T-cell (primary cell): ENCODE data around the gene SAPCD2. TPM values are rescaled to one million over a fixed set of nuclear protein-coding genes. Genes with fewer than 3 reads are reported as not detected.

Experiments
- ATAC-seq, 4 experiments: fragments of 200-7000 bp in 3 of 4; fragments of 150-1000 bp in 1 of 4; cut with Tn5 transposase; replicated peaks in 1 of 4; 1 replicate in 3 of 4; 2 replicates in 1 of 4; pipeline ENCODE4 v1.10.0; 2021; ENCODE audit warnings: moderate library complexity in 3 of 4, mild to moderate bottlenecking in 2 of 4, moderate number of reproducible peaks in 1 of 4
- CTCF ChIA-PET, 2 donors: fragments of 300-600 bp; sonication (Branson Sonifier 250); formaldehyde crosslinking; loops; one replicate each; lab custom pipeline; 2022; ENCODE audit warnings: antibody characterized with exemption in 2 of 2; lab: Charles Lee
- POLR2A ChIA-PET, 2 donors: fragments of 300-600 bp; sonication (Branson Sonifier 250); formaldehyde crosslinking; loops; one replicate each; lab custom pipeline; 2022; ENCODE audit warnings: antibody characterized with exemption in 2 of 2; lab: Charles Lee
- DNase-seq, 35 experiments: peaks; one replicate each; pipeline versions ENCODE4 v3.0.0 to v3.0.0-alpha.2; 2013 to 2023
- H3K27ac ChIP-seq: one replicate; pipeline ENCODE4 v1.5.1; 2013; ENCODE audit warnings: low read length
- H3K27me3 ChIP-seq, 2 experiments: replicated peaks in 1 of 2; 1 replicate in 1 of 2; 2 replicates in 1 of 2; pipeline versions ENCODE4 v1.6.1 to v1.7.0; 2013; ENCODE audit warnings: low read length in 1 of 2, mixed read lengths in 1 of 2; ENCODE audit not compliant: control insufficient read depth in 2 of 2, insufficient read depth in 2 of 2; ENCODE audit errors: extremely low read depth in 1 of 2
- H3K36me3 ChIP-seq, 2 donors: 1 replicate in 1 of 2; 2 replicates in 1 of 2; pipeline versions ENCODE4 v1.6.1 to v1.7.0; 2013; ENCODE audit warnings: low read length in 1 of 2; ENCODE audit not compliant: control insufficient read depth in 2 of 2, insufficient read depth in 1 of 2; ENCODE audit errors: extremely low read depth in 1 of 2
- H3K4me1 ChIP-seq, 2 experiments: 1 replicate in 1 of 2; 2 replicates in 1 of 2; pipeline versions ENCODE4 v1.6.1 to v1.7.0; 2013; ENCODE audit warnings: low read length in 2 of 2, mixed read lengths in 1 of 2; ENCODE audit not compliant: insufficient read depth in 2 of 2, control insufficient read depth in 1 of 2; ENCODE audit errors: extremely low read depth in 1 of 2
- H3K4me3 ChIP-seq, 2 donors: 1 replicate in 1 of 2; 2 replicates in 1 of 2; pipeline versions ENCODE4 v1.5.1 to v1.7.0; 2013; ENCODE audit warnings: mild to moderate bottlenecking in 2 of 2, low read length in 1 of 2, moderate library complexity in 1 of 2; ENCODE audit not compliant: control insufficient read depth in 1 of 2; ENCODE audit errors: extremely low read depth in 1 of 2
- H3K9me3 ChIP-seq: 2 replicates; pipeline ENCODE4 v1.7.0; 2013
- H3K27ac Mint-ChIP-seq, 2 donors: one replicate each; pipeline ENCODE4 v1.8.0; 2020 to 2021; ENCODE audit warnings: mild to moderate bottlenecking in 2 of 2, mixed read lengths in 2 of 2
- H3K27me3 Mint-ChIP-seq, 2 donors: one replicate each; pipeline ENCODE4 v1.8.0; 2021 to 2022; ENCODE audit warnings: mixed read lengths in 2 of 2
- H3K36me3 Mint-ChIP-seq: one replicate; pipeline ENCODE4 v1.8.0; 2021; ENCODE audit warnings: mixed read lengths
- H3K4me1 Mint-ChIP-seq, 3 donors: one replicate each; pipeline ENCODE4 v1.8.0; 2020 to 2022; ENCODE audit warnings: mixed read lengths in 3 of 3, mild to moderate bottlenecking in 1 of 3
- H3K4me3 Mint-ChIP-seq, 3 donors: one replicate each; pipeline ENCODE4 v1.8.0; 2020 to 2022; ENCODE audit warnings: mild to moderate bottlenecking in 3 of 3, mixed read lengths in 3 of 3, moderate library complexity in 3 of 3
- H3K9me3 Mint-ChIP-seq, 3 donors: one replicate each; pipeline ENCODE4 v1.8.0; 2020 to 2022; ENCODE audit warnings: mixed read lengths in 3 of 3
- WGBS: methylation state at CpG from one replicate; pipeline ENCODE4 v1.1.5; 2013; ENCODE audit warnings: missing lambda C conversion rate; ENCODE audit not compliant: insufficient coverage; 5-methylcytosine and 5-hydroxymethylcytosine counted together
- total RNA-seq, 35 experiments: library from RNA in 6 of 35; stranded (reverse) in 6 of 35; fragments of 120-200 nt in 1 of 35; gene quantifications; one replicate each; pipeline versions ENCODE4 v1.2.1 to v1.2.4 and lab custom pipeline; 2013 to 2026

The SAPCD2 gene
- total RNA-seq, 5 donors from 2014 or later (not counting 1 experiment from before 2014, with no cell fraction given): 0.33 to 1.0 (median 0.83) TPM

DNA sequence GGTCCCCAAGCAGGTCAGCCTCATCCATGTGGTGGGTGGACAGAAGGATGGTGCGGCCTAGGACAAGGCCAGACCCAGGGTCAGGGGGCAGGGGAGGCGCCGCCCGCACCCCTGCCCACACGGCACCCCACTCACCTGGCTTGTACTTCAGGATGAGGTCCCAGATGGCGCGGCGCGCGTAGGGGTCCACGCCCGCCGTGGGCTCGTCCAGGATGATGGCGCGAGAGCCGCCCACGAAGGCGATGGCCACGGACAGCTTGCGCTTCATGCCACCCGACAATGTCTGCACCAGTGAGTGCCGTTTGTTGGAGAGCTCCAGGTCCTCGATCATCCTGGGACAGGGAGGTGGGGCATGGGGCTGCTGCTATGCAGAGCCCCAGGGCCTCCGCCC is 54.8 kb downstream of the SAPCD2 start:
- no peak for ATAC-seq
- H3K36me3 ChIP-seq: peaks cover 6 to 54% of the 10 kb centered on the region in 2 donors
- ChIA-PET CTCF (no interaction called here), POLR2A (no interaction called here)
- 97% methylated on average over 22 of the region's 25 CpGs for WGBS
- no peaks in the 10 kb centered on the region for H3K9me3 Mint-ChIP-seq
- peaks cover 14% of the 10 kb centered on the region for H3K36me3 Mint-ChIP-seq
- H3K4me3 ChIP-seq: no peak overlapping the region
- no peaks in the 10 kb centered on the region for H3K9me3 ChIP-seq
- no peak overlapping the region for H3K4me3 Mint-ChIP-seq
- no peak overlapping the region for H3K27ac Mint-ChIP-seq
- H3K4me1 Mint-ChIP-seq: no peaks in the 10 kb centered on the region
- no peak for DNase-seq
- H3K4me1 ChIP-seq: no peaks in the 10 kb centered on the region
- no peaks in the 10 kb centered on the region for H3K27me3 ChIP-seq
- H3K27ac ChIP-seq: no peak overlapping the region
- no peaks in the 10 kb centered on the region for H3K27me3 Mint-ChIP-seq

DNA sequence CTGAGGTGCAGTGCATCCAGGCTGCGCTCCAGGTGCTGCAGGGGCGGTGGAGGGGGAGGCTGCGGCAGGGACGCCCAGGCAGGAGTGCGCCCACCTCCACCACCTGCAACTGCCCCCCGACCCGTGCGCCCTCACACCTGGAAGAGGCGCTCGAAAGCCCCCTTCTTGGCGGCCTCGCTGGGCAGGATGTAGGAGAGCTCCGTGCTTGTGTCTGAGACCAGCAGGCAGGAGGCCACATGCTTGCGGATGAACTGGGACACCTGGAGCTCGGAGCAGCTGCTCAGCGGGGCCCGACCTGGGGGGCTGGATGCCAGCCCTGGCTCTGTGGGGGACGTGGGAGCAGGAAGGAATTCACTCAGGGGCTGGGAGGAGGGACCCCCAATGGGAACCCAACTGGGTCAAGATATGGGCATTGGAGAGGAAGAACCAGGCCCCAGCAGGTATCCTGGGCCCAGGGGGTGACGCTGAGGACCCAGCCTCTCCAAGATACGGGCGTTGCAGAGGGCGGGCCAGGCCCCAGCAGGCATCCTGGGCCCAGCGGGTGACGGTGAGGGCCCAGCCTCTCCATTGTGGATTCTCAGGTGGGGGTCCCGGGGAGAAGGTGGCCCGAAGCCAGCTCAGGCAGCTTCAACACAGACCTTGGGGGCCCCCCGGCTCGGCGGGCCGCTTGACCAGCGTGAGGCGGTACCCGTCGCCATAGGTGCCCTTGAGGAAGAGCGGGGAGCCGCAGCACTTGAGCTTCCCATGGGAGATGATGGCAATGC is 55.4 kb downstream of the SAPCD2 start:
- no peak overlapping the region for H3K4me3 ChIP-seq
- no peaks in the 10 kb centered on the region for H3K27me3 ChIP-seq
- H3K27ac Mint-ChIP-seq: no peak overlapping the region
- H3K4me1 ChIP-seq: no peaks in the 10 kb centered on the region
- POLR2A ChIA-PET: no interaction called here
- H3K27me3 Mint-ChIP-seq: no peaks in the 10 kb centered on the region
- H3K9me3 ChIP-seq: no peaks in the 10 kb centered on the region
- H3K27ac ChIP-seq: no peak overlapping the region
- H3K4me3 Mint-ChIP-seq: no peak overlapping the region
- peaks cover 14% of the 10 kb centered on the region for H3K36me3 Mint-ChIP-seq
- CTCF ChIA-PET: no interaction called here
- ATAC-seq: no peak
- peaks cover 6 to 49% of the 10 kb centered on the region in 2 donors for H3K36me3 ChIP-seq
- WGBS: 96% methylated on average over 21 of the region's 36 CpGs
- H3K4me1 Mint-ChIP-seq: no peaks in the 10 kb centered on the region
- H3K9me3 Mint-ChIP-seq: no peaks in the 10 kb centered on the region
- no peak for DNase-seq

DNA sequence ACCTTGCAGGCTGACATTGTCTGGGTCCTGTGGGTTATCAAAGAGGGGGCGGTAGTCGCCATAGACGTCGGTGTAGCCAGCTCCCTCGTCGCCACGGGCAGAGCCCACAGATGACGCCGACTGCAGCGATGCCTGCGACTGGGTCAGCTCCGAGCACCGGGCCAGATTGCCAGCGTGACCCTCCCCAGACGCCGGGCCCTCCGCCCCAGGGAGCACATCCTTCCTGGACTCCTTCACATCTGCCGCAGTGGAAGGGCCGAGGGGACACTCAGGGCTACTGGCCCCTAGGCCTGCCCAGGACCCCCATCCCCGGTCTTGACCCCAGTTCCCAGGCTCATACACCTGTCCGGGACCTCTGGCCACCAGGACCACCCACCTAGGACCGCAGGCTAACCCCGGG is 56.2 kb downstream of the SAPCD2 start:
- H3K27ac Mint-ChIP-seq: no peak overlapping the region
- peaks cover 6 to 50% of the 10 kb centered on the region in 2 donors for H3K36me3 ChIP-seq

DNA sequence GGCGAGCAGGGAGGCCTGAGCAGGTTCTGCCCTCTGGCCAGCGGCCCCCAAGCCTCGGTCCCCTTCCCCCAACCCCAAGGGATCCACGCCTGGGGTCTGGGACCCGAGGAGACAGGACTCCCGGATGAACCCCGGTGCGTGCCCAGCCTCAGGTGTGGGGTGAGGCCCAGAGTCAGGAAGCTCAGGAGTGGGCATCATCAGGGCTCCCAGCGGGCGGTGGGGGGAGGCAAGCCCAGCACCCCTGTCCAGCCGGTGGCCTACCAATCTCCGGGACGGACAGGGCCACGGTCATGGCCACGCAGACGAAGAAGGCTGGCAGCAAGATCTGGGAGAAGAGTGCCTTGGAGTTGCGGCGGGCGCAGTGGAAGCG is 56.8 kb downstream of the SAPCD2 start:
- POLR2A ChIA-PET: no interaction called here

More for the DNA sequence above, 56.2 kb downstream of the SAPCD2 start:
- ATAC-seq: no peak
- ChIA-PET POLR2A (no interaction called here), CTCF (no interaction called here)
- no peaks in the 10 kb centered on the region for H3K9me3 Mint-ChIP-seq
- H3K4me3 ChIP-seq: no peak overlapping the region
- no peaks in the 10 kb centered on the region for H3K27me3 Mint-ChIP-seq
- peaks cover 0 to 4% of the 10 kb centered on the region in 2 experiments for H3K4me1 ChIP-seq
- H3K4me3 Mint-ChIP-seq: no peak overlapping the region
- no peaks in the 10 kb centered on the region for H3K9me3 ChIP-seq
- no peaks in the 10 kb centered on the region for H3K4me1 Mint-ChIP-seq
- 89% methylated on average over 22 of the region's 23 CpGs for WGBS
- H3K27ac ChIP-seq: no peak overlapping the region
- H3K36me3 Mint-ChIP-seq: peaks cover 14% of the 10 kb centered on the region
- H3K27me3 ChIP-seq: no peaks in the 10 kb centered on the region
- no peak for DNase-seq

DNA sequence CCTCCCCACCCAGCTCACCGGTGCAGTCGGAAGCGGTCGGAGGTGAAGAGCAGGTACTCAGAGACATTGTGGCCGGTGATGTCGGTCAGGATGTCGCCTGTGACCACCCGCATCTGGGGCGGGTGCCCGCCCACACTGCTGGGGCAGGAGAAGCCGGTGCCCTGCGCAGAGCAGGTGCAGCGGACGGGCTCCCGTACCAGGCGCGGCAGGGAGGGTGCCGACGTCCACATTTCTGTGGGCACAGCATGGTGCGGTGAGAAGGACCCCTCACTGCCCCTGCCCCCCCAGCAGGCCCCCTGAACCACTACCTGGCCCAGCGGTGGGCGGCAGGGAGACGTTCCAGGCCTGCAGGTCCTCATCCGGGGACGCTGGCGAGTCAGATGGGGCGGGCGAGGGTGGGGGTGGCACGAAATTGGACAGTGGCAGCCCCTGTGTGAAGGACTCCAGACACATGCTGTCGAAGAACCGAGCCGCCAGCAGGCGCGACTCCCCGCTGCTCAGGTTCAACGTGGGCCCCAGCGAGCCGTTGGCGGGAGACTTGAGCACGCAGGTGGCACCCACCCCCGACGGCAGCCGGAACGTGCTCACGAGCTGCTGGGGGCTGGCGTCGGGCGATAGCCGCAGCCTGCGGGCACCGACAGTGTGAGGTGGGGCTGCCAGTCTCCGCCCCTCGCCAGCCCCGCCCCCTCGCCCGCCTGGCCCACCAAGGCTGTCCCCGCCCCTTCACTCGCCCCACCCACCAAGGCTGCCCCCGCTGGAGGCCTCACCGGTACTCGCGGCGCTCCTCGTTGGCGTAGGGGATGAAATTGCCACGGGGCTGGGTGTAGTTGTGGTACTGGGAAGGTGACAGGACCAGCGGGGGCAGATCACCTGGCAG is 57.4 kb downstream of the SAPCD2 start:
- H3K9me3 Mint-ChIP-seq: no peaks in the 10 kb centered on the region
- Histone ChIP-seq H3K4me1 (peaks cover 0 to 4% of the 10 kb centered on the region in 2 experiments), H3K4me3 (no peak overlapping the region), H3K27ac (no peak overlapping the region), H3K9me3 (no peaks in the 10 kb centered on the region), H3K27me3 (no peaks in the 10 kb centered on the region), H3K36me3 (peaks cover 6 to 52% of the 10 kb centered on the region in 2 donors)
- peaks cover 14% of the 10 kb centered on the region for H3K36me3 Mint-ChIP-seq
- H3K4me1 Mint-ChIP-seq: no peaks in the 10 kb centered on the region
- H3K27me3 Mint-ChIP-seq: no peaks in the 10 kb centered on the region
- DNase-seq: no peak
- H3K4me3 Mint-ChIP-seq: no peak overlapping the region
- ATAC-seq: no peak
- CTCF ChIA-PET: no interaction called here
- POLR2A ChIA-PET: no interaction called here
- 96% methylated on average over 44 of the region's 67 CpGs for WGBS
- H3K27ac Mint-ChIP-seq: no peak overlapping the region

More for the DNA sequence above, 56.8 kb downstream of the SAPCD2 start:
- Histone ChIP-seq H3K27me3 (no peaks in the 10 kb centered on the region), H3K4me1 (peaks cover 0 to 4% of the 10 kb centered on the region in 2 experiments), H3K4me3 (no peak overlapping the region), H3K9me3 (no peaks in the 10 kb centered on the region), H3K27ac (no peak overlapping the region), H3K36me3 (peaks cover 6 to 51% of the 10 kb centered on the region in 2 donors)
- no peaks in the 10 kb centered on the region for H3K27me3 Mint-ChIP-seq
- H3K27ac Mint-ChIP-seq: no peak overlapping the region
- WGBS: 94% methylated on average over 14 of the region's 20 CpGs
- DNase-seq: no peak
- H3K4me3 Mint-ChIP-seq: no peak overlapping the region
- CTCF ChIA-PET: no interaction called here
- H3K36me3 Mint-ChIP-seq: peaks cover 14% of the 10 kb centered on the region
- H3K9me3 Mint-ChIP-seq: no peaks in the 10 kb centered on the region
- ATAC-seq: no peak
- H3K4me1 Mint-ChIP-seq: no peaks in the 10 kb centered on the region
